ENCODE measurements around the gene MED4.

Gene MED4, protein sequence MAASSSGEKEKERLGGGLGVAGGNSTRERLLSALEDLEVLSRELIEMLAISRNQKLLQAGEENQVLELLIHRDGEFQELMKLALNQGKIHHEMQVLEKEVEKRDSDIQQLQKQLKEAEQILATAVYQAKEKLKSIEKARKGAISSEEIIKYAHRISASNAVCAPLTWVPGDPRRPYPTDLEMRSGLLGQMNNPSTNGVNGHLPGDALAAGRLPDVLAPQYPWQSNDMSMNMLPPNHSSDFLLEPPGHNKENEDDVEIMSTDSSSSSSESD

DNA sequence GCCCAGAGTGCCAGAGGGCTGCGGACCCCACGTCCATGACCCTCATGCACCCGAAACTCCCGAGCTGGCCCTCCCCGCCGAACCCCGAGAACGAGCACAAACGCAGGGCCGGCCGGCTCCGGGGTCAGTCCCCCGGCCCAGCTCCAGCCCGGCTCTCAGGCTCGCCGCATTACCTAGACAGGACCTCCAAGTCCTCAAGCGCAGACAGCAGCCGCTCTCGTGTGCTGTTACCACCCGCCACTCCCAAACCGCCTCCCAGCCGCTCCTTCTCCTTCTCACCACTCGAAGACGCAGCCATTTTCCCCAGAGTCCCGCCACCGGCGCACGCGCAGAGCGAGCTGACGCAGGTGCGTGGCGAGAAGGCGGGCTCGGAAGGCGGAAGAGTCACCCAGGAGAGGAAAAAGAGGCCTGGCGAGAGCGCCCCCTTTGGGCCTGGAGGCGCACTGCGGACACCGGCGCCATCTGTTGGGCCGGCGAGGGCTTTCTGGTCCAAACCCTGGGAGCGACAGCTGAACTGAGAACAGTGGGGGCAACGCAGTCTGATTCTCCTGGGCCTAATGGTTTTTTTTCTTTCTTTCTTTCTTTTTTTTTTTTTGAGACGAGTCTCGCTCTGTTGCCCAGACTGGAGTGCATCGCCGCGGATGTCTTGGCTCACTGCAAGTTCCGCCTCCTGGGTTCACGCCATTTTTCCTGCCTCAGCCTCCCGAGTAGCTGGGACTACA, at the start of gene MED4:
TSS of gene MED4 (minus strand) at position 324 of the 722 bp plus-strand sequence. CDS start at position 298, 26 bp downstream.
- DNase-seq (ENCODE audit: low read depth in 2 of 2): peak; percentile 92 to 96

DNA sequence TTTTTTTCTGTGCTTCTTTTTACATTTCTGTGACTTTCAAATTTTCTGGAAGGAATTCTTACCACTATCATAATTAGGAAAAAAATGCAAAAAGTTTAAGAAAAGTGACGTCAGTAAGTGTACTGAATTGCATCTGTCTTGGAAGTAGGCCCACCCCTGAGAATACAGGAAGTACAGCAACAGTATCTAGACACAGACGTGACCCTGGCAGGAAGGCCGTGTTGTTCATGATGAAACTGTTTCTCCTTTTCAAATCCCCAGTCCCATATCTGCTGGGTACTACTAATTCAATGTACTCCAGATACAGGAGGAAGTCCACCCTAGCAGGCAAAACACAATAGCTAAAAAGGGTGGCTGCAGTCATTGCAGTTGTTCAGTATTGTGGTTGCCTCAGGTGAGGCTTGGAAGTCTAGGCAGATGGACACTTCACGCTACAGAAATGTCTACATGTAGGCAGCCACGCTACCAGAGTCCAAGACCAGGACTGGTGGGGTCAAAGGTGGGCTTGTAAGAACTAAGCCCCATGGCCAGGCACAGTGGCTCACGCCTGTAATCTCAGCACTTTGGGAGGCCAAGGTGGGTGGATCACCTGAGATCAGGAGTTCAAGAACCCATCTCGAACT, 49.6 kb upstream of the MED4 start:
- no peak for DNase-seq (ENCODE audit: low read depth in 2 of 2)

DNA sequence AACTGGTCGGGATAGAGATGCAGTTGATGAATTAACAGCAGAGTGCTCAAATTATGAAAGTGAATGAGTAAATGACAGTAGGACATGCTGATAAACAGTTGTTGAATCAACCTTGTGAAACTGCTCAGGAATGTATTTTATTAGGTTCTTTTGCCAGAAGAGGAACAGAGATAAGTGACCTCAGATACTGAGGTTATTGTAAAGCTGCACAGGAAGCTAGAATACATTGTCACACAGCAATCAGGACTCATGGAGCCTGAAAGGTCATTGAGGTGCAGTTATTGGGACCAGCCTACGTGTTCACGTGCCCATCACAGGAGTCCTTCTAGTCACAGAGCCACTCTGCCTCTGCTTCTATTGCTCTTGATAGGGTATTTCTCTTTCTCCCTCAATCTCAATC, 47.5 kb upstream of the MED4 start:
- DNase-seq (ENCODE audit: low read depth in 2 of 2): no peak

DNA sequence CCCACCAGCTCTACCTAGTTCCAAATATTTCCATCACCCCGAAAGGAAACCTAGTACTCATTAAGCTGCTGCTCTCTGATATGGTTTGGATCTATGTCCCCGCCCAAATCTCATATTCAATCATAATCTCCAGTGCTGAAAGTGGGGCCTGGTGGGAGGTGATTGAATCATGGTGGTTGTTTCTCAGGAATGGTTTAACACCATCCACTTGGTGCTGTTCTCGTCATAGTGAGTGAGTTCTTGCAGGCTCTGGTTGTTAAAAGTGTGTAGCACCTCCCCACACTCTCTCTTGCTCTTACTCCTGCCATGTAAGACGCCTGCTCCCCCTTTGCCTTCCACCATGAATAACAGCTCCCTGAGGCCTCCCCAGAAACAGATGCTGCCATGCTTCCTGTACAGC, 43.4 kb upstream of the MED4 start:
- peak in 1 of 2 donors; percentile 48 for DNase-seq (ENCODE audit: low read depth in 2 of 2)

DNA sequence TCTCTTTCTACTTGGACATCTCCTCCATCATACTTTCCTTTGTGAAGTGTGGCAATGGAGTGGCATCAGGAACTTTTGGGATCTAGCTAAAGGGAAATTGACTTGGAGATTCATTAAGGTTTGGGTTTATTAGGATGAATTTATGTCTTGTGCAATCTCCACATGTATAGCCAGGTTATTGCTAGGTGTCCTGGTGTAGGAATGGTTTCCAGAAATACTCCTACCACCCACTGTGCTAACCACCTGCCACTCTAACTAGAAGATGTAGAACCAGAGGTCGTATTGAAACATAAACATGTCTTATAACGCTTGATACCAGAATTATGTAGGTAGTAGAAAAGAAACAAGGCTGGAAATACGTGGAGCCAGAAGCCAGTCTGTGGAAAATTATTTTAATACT, 38.1 kb upstream of the MED4 start:
- DNase-seq (ENCODE audit: low read depth in 2 of 2): no peak

DNA sequence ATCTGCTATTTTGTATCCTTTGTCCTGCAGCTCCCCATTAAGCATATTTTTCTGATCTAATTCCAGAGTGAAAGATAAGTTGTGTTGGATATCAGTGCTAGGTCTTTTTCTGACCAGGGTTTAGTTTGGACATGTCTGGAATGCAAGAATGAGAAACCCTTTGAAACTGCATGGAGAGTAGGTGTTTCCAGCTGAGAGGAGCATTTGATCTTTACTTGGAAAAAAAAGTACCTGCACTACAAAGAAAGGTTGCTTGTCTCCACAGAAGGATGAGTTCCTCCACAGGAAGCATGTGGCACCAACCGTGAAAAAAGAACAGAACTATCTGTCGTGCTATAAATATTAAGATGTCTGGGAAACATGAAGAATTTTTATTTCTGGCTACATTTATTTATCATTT, 36.6 kb upstream of the MED4 start:
- DNase-seq (ENCODE audit: low read depth in 2 of 2): no peak

DNA sequence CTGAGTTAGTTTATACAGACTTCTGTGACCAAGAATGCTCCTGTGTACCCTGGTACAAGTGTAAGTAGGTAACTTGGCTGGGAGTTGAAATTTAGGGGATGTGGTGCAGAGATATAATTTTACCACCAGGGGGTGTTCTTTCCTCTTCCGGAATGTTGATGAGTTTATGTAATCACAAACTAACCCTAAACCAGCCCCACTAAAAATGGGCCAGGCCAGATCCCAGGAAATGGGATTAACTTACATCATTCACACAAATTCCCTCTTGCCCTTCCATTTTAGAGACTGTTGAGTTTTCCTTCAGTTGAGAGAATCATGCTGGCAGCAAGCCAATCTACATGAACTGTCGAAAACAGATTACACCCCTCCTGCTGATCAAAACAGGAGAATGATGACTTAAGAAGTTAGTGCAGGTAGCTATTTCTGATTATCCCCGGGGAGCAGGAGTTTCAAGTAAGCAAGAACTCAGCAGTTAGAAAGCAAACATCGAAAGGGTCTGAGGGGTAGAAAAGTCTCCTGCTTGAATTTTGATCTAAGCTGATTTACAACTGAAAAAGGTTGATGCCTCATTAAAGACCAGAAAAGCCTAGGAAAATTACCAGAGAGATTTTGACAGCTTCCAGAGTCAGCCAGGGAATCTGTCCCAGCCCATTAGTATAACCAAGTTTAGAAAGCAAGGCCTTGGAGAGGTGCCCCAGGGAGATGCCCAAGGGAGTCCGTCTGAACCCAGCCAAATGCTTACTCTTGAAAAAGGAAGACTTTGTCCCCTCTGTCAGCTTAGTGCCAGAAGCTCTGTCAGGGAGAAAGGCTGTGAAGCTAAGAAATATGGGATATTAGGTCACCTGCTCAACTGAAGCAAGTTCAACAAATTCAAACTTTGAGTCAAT, 32.3 kb upstream of the MED4 start:
- no peak for DNase-seq (ENCODE audit: low read depth in 2 of 2)

DNA sequence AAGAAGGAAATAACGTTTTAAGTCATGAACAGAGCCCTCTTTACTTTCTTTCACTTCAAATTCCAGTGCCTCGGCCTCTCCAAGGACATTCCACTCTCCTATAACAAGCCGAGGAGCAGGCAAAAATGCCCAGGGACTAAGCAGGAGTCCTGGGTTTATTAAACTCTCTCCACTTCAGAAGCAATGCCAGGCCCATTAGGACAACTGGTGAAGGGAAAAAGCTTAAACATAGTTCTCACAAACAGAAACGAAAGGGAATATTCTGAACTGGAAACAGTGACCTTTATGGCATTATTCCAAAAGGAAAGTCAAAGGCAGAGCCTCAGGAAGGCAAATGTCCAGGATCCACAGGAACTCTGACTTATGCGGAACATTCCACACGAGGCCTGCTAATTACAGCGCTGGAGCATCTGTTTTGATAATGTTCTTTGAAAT, 30.9 kb upstream of the MED4 start:
- no peak for DNase-seq (ENCODE audit: low read depth in 2 of 2)

DNA sequence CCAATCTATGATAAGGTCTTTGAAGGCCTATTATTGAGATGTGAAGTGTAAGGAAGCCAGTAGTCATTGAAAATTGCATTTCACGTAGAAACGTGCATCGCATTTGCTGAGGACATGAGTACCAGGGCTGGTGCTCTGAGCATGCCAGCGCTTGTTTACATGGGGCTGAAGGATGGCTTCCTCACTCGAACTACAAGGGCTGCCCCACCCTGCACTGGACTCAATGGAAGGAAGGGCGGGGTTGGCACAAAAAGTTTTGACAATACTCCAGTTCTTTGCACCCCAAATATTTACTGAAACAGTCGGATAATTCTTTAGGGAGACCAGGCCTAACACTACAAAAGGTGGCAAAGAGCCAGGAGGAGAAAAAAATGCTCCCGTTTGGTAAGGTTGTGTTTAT, 28.9 kb upstream of the MED4 start:
- no peak for DNase-seq (ENCODE audit: low read depth in 2 of 2)

DNA sequence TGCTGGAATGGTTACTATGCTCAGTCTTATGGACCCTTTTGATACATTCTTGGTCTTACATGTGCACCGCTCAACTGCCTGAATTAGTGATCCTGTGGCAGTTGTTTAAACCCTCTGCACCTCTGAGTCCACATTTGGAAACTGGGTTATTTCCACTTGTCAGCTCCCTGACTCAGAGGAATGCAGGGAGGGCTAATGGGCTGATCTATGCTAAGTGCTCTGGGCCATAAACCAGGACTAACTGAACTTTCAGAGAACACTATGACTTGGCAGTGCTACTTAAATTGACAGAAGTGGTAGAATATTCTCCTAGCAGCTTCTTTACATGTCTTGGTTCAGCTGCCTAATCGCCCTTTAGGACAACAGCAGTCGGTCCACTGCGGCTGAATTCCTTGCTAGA, 26.8 kb upstream of the MED4 start:
- DNase-seq (ENCODE audit: low read depth in 2 of 2): no peak

DNA sequence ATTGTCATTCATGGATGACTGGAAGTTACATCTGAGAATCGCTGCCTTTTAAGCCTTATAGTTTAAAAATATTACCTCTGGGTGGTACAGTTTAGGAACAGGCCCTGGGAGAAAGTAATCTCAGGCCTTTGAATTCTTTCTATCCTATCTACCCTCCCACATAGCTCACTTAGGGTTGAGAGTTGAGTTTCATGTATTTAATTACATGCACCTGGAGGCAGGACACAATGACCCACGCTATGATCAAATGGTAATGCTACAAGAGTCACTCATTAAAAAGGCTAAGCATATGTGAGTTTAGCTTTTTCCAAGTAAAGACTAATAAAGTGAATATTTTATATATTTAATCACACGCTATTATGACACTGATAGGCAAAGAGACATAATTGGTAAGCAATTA, 25.3 kb upstream of the MED4 start:
- DNase-seq (ENCODE audit: low read depth in 2 of 2): no peak

DNA sequence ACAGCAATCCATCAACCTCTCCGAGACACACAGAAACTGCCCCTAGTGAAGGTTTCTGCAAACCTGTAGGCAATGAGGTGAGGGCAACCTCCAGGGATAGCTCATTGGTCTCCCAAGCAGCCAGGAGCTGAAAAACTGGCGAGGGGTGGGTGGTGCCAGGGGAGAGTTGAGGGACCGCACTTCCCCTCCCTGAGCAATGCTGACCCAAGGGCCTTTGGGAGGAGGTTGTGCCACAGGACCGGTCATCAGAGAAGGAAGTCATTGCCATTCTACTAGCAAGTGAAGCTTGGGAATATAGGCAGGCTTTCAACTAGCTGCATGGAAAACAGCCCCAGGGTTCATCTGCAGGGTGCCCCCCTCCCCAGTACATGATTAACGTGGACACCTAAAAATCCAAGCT, 23.1 kb upstream of the MED4 start:
- no peak for DNase-seq (ENCODE audit: low read depth in 2 of 2)

DNA sequence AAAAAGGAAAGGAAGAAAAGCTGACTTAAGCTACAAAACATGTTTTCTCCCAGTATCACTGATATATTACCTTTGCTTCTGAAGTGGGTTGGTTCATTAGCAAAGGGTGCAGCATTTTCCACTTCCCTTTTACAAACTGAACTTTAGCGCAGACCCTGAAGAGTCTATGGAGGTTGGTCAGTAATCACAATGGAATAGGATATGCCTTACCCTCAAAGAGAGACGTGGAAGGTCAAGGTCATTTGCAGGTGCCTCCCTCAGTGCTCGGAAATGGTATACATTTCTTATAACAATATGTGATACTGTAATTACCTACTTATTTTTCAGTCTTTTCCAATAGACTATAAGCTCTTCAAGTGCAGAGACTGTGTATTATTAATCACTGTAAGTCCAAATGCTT, 21.9 kb upstream of the MED4 start:
- DNase-seq (ENCODE audit: low read depth in 2 of 2): no peak

DNA sequence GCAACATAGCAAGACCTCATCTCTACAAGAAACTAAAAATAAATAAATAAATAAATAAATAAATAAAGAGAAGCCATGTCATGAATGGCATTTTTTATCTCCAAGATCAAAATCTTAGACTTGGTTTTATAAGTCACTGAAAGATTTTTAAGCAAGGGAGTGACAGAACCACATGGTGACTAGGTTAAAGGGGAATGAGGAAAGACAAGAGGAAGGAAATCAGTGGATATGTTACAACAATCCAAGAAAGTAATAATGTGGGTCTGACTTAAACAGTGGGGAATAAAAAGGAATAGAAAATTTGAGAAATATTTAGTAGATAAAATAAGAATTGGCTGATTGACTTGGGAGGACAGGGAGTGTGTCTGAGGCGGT, 18.8 kb upstream of the MED4 start:
- DNase-seq (ENCODE audit: low read depth in 2 of 2): no peak

DNA sequence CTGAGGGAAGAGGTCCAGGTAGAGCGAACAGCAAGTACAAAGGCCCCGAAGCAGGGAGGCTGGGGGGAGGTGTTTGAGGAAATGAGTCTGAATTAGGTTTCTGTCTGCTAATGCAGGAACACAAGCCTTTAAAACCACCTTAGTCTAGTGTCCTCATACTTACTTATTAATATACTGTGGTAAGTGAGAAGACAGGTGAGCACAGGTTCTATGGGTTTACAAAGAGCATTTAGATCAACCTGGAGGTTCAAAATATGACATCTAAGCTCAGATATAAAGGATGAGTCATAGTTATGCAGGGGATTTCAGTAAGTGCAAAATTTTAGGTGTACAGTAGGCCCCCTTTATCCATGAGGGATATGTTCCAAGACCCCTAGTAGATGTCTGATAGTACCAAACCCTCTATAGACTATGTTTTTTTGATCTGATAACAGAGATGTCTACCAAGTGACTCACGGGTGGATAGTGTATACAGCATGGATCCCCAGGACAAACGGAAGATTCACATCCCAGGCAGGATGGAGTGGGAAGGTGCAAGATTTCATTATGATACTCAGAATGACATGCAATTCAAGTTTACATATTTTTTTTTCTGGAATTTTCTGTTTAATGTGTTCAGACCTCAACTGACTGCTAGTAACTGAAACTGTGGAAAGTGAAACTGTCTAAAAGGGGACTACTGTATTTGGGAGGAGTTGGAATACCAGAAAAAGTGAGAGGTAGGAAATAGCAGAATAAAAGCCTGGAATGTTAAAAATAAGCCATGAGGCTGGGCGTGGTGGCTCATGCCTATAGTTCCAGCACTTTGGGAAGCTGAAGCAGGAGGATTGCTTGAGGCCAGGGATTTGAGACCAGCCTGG, 18.2 kb upstream of the MED4 start:
- DNase-seq (ENCODE audit: low read depth in 2 of 2): no peak

DNA sequence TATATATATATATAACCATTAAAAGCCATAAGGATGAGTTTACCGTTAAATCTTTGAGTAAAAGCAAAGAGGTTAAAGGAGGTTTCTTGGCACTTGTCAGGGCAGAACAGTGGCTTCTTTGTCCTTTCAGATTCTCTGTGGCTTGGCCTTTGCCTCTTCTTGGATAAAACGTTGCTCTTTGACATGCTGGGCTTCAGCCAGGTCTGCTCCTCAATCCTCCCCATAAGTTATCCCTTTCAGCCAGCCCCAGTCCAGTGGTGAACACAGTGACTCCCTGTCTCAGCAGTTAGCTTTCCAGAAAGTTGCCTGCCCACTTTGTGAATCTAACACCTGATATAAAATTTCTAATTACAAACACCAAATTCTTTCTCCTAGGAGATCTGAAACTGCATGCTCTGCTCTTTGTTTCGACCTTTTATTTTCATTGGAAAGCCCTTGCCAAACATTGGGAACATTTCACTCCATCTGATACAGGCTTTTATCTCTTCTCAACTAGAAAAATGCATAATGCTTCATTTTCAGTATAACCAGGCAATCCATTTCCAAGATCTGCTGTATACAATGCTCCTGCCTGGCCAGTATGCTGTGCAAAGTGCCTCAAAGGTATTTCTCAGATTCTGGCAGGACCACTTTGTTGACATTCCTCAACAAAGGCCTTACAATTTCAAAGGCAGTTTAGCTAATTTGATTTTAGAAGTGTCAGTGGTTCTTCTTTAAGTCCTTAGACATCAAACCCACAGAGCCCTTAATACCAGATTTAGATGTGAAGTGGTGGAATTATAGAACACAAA, 16.2 kb upstream of the MED4 start:
- DNase-seq (ENCODE audit: low read depth in 2 of 2): no peak

DNA sequence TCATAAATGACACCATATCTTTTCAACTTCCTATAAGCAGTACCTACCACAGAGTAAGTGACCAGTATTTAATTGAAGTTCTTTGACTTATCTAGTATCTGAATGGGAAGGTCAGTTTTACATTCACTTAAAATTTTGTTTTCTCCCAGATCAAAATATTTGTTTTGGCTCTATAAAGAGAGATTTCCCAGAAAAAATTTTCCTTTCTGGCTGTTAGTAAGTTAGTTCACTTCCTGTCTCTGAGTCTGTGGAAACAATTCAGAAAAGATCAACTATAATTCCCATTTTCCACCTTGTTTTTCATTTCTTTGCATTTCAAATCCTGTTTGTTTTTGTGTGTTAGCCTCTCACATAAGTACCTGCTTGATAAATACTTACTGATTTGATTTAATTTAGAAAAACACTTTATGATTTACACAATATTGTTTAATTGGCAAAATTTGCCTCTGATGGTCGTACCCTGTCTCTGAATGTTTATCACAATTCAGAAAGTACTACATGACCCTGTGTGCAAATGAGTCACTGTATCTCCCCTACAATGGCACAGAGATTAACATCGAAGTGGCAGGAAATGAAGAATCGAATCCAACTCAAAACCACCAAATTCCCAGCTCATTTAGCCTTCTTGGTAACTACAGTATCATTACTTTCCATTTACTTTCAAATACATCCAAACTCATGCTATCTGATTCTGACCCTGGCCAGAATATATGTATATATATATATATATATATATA, 15.4 kb upstream of the MED4 start:
- no peak for DNase-seq (ENCODE audit: low read depth in 2 of 2)

DNA sequence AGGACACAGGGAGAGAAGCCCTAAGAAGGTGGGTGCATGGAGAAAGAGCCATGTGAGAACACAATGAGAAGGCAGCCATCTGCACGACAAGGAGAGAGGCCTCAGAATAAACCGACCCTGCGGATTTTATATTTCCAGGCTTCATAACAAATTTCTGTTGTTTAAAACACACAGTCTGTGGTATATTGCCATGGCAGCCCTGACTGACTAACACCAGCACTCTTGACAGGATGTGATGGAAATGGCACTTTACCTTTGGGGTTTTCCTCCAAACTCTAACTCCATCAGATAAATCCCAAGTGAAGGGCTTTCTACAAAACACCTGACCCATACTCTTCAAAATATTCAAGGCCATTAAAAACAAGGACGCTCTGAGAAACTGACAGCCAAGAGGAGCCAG, 13.2 kb upstream of the MED4 start:
- DNase-seq (ENCODE audit: low read depth in 2 of 2): no peak

DNA sequence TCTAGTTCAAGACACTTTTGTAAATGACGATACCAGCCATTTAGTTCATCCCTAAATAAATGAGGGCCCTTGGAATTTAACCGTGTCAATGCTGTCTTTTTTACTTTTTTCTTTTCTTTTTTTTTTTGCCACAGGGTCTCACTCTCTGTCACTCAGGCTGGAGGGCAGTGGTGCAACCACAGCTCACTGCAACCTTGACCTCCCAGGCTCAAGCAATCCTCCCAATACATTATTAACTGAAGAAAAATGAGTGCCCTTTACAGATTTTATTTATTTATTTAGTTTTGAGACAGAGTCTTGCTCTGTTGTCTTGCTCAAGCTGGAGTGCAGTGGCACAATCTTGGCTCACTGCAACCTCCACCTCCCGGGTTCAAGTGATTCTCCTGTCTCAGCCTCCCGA, 2.9 kb upstream of the MED4 start:
- DNase-seq (ENCODE audit: low read depth in 2 of 2): no peak

DNA sequence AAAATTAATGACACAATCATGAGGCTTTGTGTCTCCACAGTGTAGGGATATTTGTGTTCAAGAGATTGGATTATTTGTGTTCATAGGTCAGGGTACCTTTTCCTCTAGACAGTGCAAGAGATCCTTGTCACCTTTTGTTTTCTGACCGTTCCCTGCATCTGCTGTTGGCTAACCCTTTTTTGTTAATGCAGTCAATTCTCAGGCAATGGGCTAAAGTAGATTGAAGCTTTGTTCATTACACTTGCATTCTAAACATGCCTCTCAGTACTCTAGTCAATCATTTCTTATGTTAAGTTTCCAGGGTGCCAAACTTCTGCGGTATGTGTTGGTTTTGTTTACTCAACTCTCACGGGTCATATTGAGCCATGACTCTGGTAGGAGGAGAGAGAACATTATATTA, 1.8 kb upstream of the MED4 start:
- DNase-seq (ENCODE audit: low read depth in 2 of 2): no peak
